Tibial nerve (tissue), 4 donors: Measurements from ENCODE around the gene ZNF507. TPM values are rescaled to one million over a fixed set of nuclear protein-coding genes. Genes with fewer than 3 reads are reported as not detected.

ENCODE experiments used
- DNase-seq, 2 donors: peaks; one replicate each; pipeline ENCODE4 v3.0.0-alpha.2; 2019; ENCODE audit warnings: low spot score in 2 of 2
- H3K27ac ChIP-seq, 4 donors: fragments of 200-600 bp; sonication (generic) in 3 of 4; one replicate each; pipeline ENCODE4 v1.5.1; 2017 to 2019; ENCODE audit warnings: mild to moderate bottlenecking in 1 of 4
- H3K27me3 ChIP-seq, 2 donors: fragments of 200-600 bp; sonication (generic) in 1 of 2; one replicate each; pipeline versions ENCODE4 v1.5.1 to v1.6.0; 2017 to 2019
- H3K36me3 ChIP-seq, 3 donors: fragments of 200-600 bp; sonication (generic); one replicate each; pipeline ENCODE4 v1.5.1; 2018 to 2019
- H3K4me1 ChIP-seq, 4 donors: fragments of 200-600 bp; sonication (generic) in 3 of 4; one replicate each; pipeline ENCODE4 v1.5.1; 2017 to 2019
- H3K4me3 ChIP-seq, 4 donors: fragments of 200-600 bp; sonication (generic) in 3 of 4; one replicate each; pipeline ENCODE4 v1.5.1; 2017 to 2019; ENCODE audit warnings: mild to moderate bottlenecking in 1 of 4, moderate library complexity in 1 of 4
- H3K9me3 ChIP-seq, 4 donors: fragments of 200-600 bp; sonication (generic) in 3 of 4; one replicate each; pipeline ENCODE4 v1.5.1; 2017 to 2019
- CTCF ChIP-seq, 5 experiments: fragments of 200-600 bp in 3 of 5; fragments of 450-650 bp in 2 of 5; sonication (generic) in 3 of 5; IDR thresholded peaks; one replicate each; pipeline ENCODE4 v1.5.1; 2016 to 2019; ENCODE audit warnings: antibody characterized with exemption in 5 of 5, mild to moderate bottlenecking in 3 of 5, moderate library complexity in 2 of 5
- EP300 ChIP-seq, 2 donors: sonication (generic); formaldehyde crosslinking; IDR thresholded peaks; one replicate each; pipeline ENCODE4 v1.6.1; 2017; ENCODE audit warnings: antibody characterized with exemption in 2 of 2, mild to moderate bottlenecking in 1 of 2
- POLR2A ChIP-seq, 2 donors: fragments of 450-650 bp; IDR thresholded peaks; one replicate each; pipeline ENCODE4 v1.6.1; 2017; ENCODE audit warnings: antibody characterized with exemption in 2 of 2, mild to moderate bottlenecking in 2 of 2, moderate library complexity in 2 of 2
- WGBS, 2 donors: methylation state at CpG; one replicate each; pipeline ENCODE4 v1.1.5; 2018; 5-methylcytosine and 5-hydroxymethylcytosine counted together
- total RNA-seq, 4 donors: library from RNA; depleted of rRNA; stranded (reverse); fragments of >200 nt; gene quantifications; one replicate each; pipeline ENCODE4 v1.1.0, GENCODE V29; 2016

Gene ZNF507
- total RNA-seq, 4 donors from 2014 or later: 28.5 to 35.7 (median 32.1) TPM

GRCh38 chr19:32339988-32340874 lies 5.2 kb upstream of the ZNF507 start:
- TF ChIP-seq CTCF (IDR thresholded peaks at IDR 0.05) (peak; percentile 53 to 77 (median 62)), POLR2A (IDR thresholded peaks at IDR 0.05) (no peak), EP300 (IDR thresholded peaks at IDR 0.05) (no peak)
- no peaks in the 10 kb centered on the region for H3K9me3 ChIP-seq
- DNase-seq: peak; percentile 39 to 59
- no peak overlapping the region for H3K4me3 ChIP-seq
- no peaks in the 10 kb centered on the region for H3K27me3 ChIP-seq
- WGBS, 2 donors: 57 to 61% methylated on average over 18 of the region's 18 CpGs
- H3K36me3 ChIP-seq: no peaks in the 10 kb centered on the region
- peaks cover 0 to 12% (median 0%) of the 10 kb centered on the region in 4 donors for H3K4me1 ChIP-seq
- peak overlapping the region in 1 of 4 donors; percentile 3 for H3K27ac ChIP-seq

GRCh38 chr19:32342695-32343094 lies 2.7 kb upstream of the ZNF507 start:
- Histone ChIP-seq H3K4me3 (no peak overlapping the region), H3K36me3 (no peaks in the 10 kb centered on the region), H3K4me1 (peaks cover 0 to 27% (median 10%) of the 10 kb centered on the region in 4 donors), H3K9me3 (no peaks in the 10 kb centered on the region), H3K27ac (no peak overlapping the region), H3K27me3 (no peaks in the 10 kb centered on the region)
- TF ChIP-seq POLR2A (IDR thresholded peaks at IDR 0.05) (no peak), CTCF (IDR thresholded peaks at IDR 0.05) (no peak)
- DNase-seq: no peak
- 95 to 100% methylated on average over 2 of the region's 2 CpGs for WGBS, 2 donors

GRCh38 chr19:32343550-32344262 lies 1.7 kb upstream of the ZNF507 start:
- peaks cover 0 to 36% (median 10%) of the 10 kb centered on the region in 4 donors for H3K4me1 ChIP-seq
- WGBS, 2 donors: 63 to 75% methylated on average over 11 of the region's 11 CpGs
- no peak for DNase-seq
- no peak overlapping the region for H3K4me3 ChIP-seq
- no peak overlapping the region for H3K27ac ChIP-seq
- H3K27me3 ChIP-seq: no peaks in the 10 kb centered on the region
- H3K9me3 ChIP-seq: no peaks in the 10 kb centered on the region
- no peak for TF ChIP-seq EP300 (IDR thresholded peaks at IDR 0.05)
- no peak for TF ChIP-seq CTCF (IDR thresholded peaks at IDR 0.05)
- no peak for TF ChIP-seq POLR2A (IDR thresholded peaks at IDR 0.05)
- peaks cover 0 to 9% (median 0%) of the 10 kb centered on the region in 3 donors for H3K36me3 ChIP-seq

- 48 to 52% methylated on average over 3 of the region's 3 CpGs for WGBS, 2 donors
These were observed 1.5 kb downstream of the ZNF507 start for GRCh38 chr19:32346901-32347300.

More at GRCh38 chr19:32346901-32347300, 1.5 kb downstream of the ZNF507 start:
- TF ChIP-seq POLR2A (IDR thresholded peaks at IDR 0.05): no peak
- no peak for TF ChIP-seq CTCF (IDR thresholded peaks at IDR 0.05)
- no peak for TF ChIP-seq EP300 (IDR thresholded peaks at IDR 0.05)
- H3K27ac ChIP-seq: peak overlapping the region in 1 of 4 donors; percentile 96
- peaks cover 0 to 26% (median 0%) of the 10 kb centered on the region in 3 donors for H3K36me3 ChIP-seq
- no peaks in the 10 kb centered on the region for H3K27me3 ChIP-seq
- no peak for DNase-seq
- peaks cover 0 to 59% (median 15%) of the 10 kb centered on the region in 4 donors for H3K4me1 ChIP-seq
- H3K9me3 ChIP-seq: no peaks in the 10 kb centered on the region
- peak overlapping the region in 2 of 4 donors; percentile 74 to 77 for H3K4me3 ChIP-seq
